GM19035 (cell line): ENCODE results near the gene ARHGAP15.

Experiments used
- ATAC-seq: cut with Tn5 transposase; IDR thresholded peaks from one replicate; pipeline ENCODE4 v1.9.1; 2021; ENCODE audit not compliant: unreplicated experiment

Gene ARHGAP15

GRCh38 chr2:143704451-143705106 lies 575.4 kb downstream of the ARHGAP15 start:
- ATAC-seq = peak; percentile 87

GRCh38 chr2:143705108-143705707 lies 576.0 kb downstream of the ARHGAP15 start:
- ATAC-seq = no peak

GRCh38 chr2:143706354-143706753 lies 577.1 kb downstream of the ARHGAP15 start:
- ATAC-seq = no peak

GRCh38 chr2:143708682-143709081 lies 579.5 kb downstream of the ARHGAP15 start:
- no peak for ATAC-seq

- ATAC-seq = no peak
Observed at GRCh38 chr2:143710196-143710595, 581.0 kb downstream of the ARHGAP15 start.

GRCh38 chr2:143710879-143711278 lies 581.7 kb downstream of the ARHGAP15 start:
- no peak for ATAC-seq

- no peak for ATAC-seq
Observed at GRCh38 chr2:143716522-143716921, 587.3 kb downstream of the ARHGAP15 start.

- ATAC-seq = no peak
Observed at GRCh38 chr2:143717053-143717452, 587.8 kb downstream of the ARHGAP15 start.

GRCh38 chr2:143717536-143718168 lies 588.4 kb downstream of the ARHGAP15 start:
- ATAC-seq = no peak

GRCh38 chr2:143718745-143719144 lies 589.5 kb downstream of the ARHGAP15 start:
- no peak for ATAC-seq

GRCh38 chr2:143719406-143719805 lies 590.2 kb downstream of the ARHGAP15 start:
- no peak for ATAC-seq

- no peak for ATAC-seq
Observed at GRCh38 chr2:143720095-143720664, 591.0 kb downstream of the ARHGAP15 start.

GRCh38 chr2:143725400-143725799 lies 596.2 kb downstream of the ARHGAP15 start:
- ATAC-seq = no peak

- ATAC-seq = no peak
Observed at GRCh38 chr2:143726151-143726845, 597.1 kb downstream of the ARHGAP15 start.

- ATAC-seq = no peak
Observed at GRCh38 chr2:143728498-143728897, 599.3 kb downstream of the ARHGAP15 start.

- ATAC-seq = no peak
Observed at GRCh38 chr2:143729296-143729814, 600.1 kb downstream of the ARHGAP15 start.

- peak; percentile 82 for ATAC-seq
Observed at GRCh38 chr2:143730155-143730952, 601.1 kb downstream of the ARHGAP15 start.

- peak; percentile 49 for ATAC-seq
Observed at GRCh38 chr2:143730953-143731260, 601.7 kb downstream of the ARHGAP15 start.

- no peak for ATAC-seq
Observed at GRCh38 chr2:143732076-143732475, 602.9 kb downstream of the ARHGAP15 start.

- ATAC-seq = no peak
Observed at GRCh38 chr2:143732871-143733270, 603.7 kb downstream of the ARHGAP15 start.

GRCh38 chr2:143734507-143734906 lies 605.3 kb downstream of the ARHGAP15 start:
- no peak for ATAC-seq
